H1 (cell line): ENCODE data around the gene FAM3B. TPM values are rescaled to one million over a fixed set of nuclear protein-coding genes. Genes with fewer than 3 reads are reported as not detected.
A peak's percentile ranks its signal among the peaks of the same experiment; 100 is the strongest.

Experiments
- CTCF ChIA-PET: fragments of 300-600 bp; sonication (Branson Sonifier 250); formaldehyde crosslinking; loops from one replicate; lab custom pipeline; 2021; ENCODE audit not compliant: partially characterized antibody; lab: Charles Lee
- POLR2A ChIA-PET: fragments of 300-600 bp; sonication (Branson Sonifier 250); formaldehyde crosslinking; loops from one replicate; lab custom pipeline; 2021; ENCODE audit warnings: inconsistent platforms; ENCODE audit not compliant: partially characterized antibody; lab: Charles Lee
- DNase-seq, 2 experiments: peaks; one replicate each; pipeline versions ENCODE4 v3.0.0 to v3.0.0-alpha.2; 2010 to 2022; ENCODE audit warnings: low spot score in 2 of 2, low read depth in 1 of 2, mixed read lengths in 1 of 2
- FAIRE-seq: peaks from 2 replicates; lab custom pipeline; 2011; peaks lifted over from hg19 to GRCh38; lab: Jason Lieb, UNC
- H2AFZ ChIP-seq: 2 replicates; pipeline ENCODE4 v1.8.1; 2012; ENCODE audit warnings: low read length, inconsistent platforms
- H2AK5ac ChIP-seq: 2 replicates; pipeline ENCODE4 v1.6.1; 2013; ENCODE audit warnings: low read depth, low read length
- H2BK120ac ChIP-seq: replicated peaks from 2 replicates; pipeline ENCODE3; 2013; ENCODE audit warnings: low read depth, low read length, inconsistent platforms
- H2BK12ac ChIP-seq: 2 replicates; pipeline ENCODE4 v1.6.1; 2013; ENCODE audit warnings: low read depth, low read length
- H2BK15ac ChIP-seq: 2 replicates; pipeline ENCODE4 v1.6.1; 2013; ENCODE audit warnings: low read length
- H2BK20ac ChIP-seq: 2 replicates; pipeline ENCODE4 v1.6.1; 2013; ENCODE audit warnings: low read length
- H2BK5ac ChIP-seq: 2 replicates; pipeline ENCODE4 v1.6.1; 2013; ENCODE audit warnings: low read depth, low read length
- H3K14ac ChIP-seq: 2 replicates; pipeline ENCODE4 v1.6.1; 2013; ENCODE audit warnings: inconsistent platforms; ENCODE audit not compliant: insufficient read length
- H3K18ac ChIP-seq: 2 replicates; pipeline ENCODE4 v1.6.1; 2013; ENCODE audit warnings: low read length; ENCODE audit errors: extremely low read depth
- H3K23ac ChIP-seq: 2 replicates; pipeline ENCODE4 v1.6.1; 2013; ENCODE audit warnings: inconsistent platforms; ENCODE audit not compliant: insufficient read length
- H3K23me2 ChIP-seq: 2 replicates; pipeline ENCODE4 v1.6.1; 2013; ENCODE audit warnings: low read depth, low read length
- H3K27ac ChIP-seq: 2 replicates; pipeline ENCODE4 v1.6.1; 2011; ENCODE audit warnings: low read depth, low read length, inconsistent platforms
- H3K27me3 ChIP-seq, 4 experiments: replicated peaks in 1 of 4; 1 replicate in 1 of 4; 2 replicates in 3 of 4; pipeline versions ENCODE4 v1.6.1 to v1.8.1; 2011 to 2013; ENCODE audit warnings: low read length in 3 of 4, mild to moderate bottlenecking in 3 of 4, inconsistent platforms in 2 of 4, mixed read lengths in 2 of 4, moderate library complexity in 1 of 4; ENCODE audit not compliant: control insufficient read depth in 3 of 4, insufficient read depth in 3 of 4; ENCODE audit errors: extremely low read depth in 1 of 4
- H3K36me3 ChIP-seq, 4 experiments: 2 replicates each; pipeline versions ENCODE4 v1.6.1 to v1.8.1; 2011 to 2013; ENCODE audit warnings: mild to moderate bottlenecking in 4 of 4, low read length in 3 of 4, moderate library complexity in 2 of 4, control low read depth in 1 of 4, inconsistent platforms in 1 of 4; ENCODE audit not compliant: insufficient read depth in 4 of 4, control insufficient read depth in 2 of 4
- H3K4ac ChIP-seq: replicated peaks from 2 replicates; pipeline ENCODE3; 2013; ENCODE audit warnings: low read length, low read depth, mixed read lengths, inconsistent platforms; ENCODE audit not compliant: insufficient read length
- H3K4me1 ChIP-seq, 4 experiments: replicated peaks in 1 of 4; 1 replicate in 1 of 4; 2 replicates in 3 of 4; pipeline versions ENCODE4 v1.6.1 to v1.8.1; 2011 to 2013; ENCODE audit warnings: low read length in 3 of 4, inconsistent platforms in 2 of 4, mixed read lengths in 1 of 4; ENCODE audit not compliant: insufficient read depth in 4 of 4, control insufficient read depth in 3 of 4
- H3K4me2 ChIP-seq, 2 experiments: 2 replicates each; pipeline versions ENCODE4 v1.6.1 to v1.8.1; 2011 to 2013; ENCODE audit warnings: low read depth in 2 of 2, low read length in 2 of 2, control low read depth in 1 of 2, inconsistent platforms in 1 of 2, mild to moderate bottlenecking in 1 of 2; ENCODE audit not compliant: insufficient read depth in 1 of 2
- H3K4me3 ChIP-seq, 4 experiments: fragments of 200-600, 300-600 bp in 1 of 4; sonication (generic), shearing (Covaris generic), sonication (Bioruptor Twin) in 1 of 4; 2 replicates each; pipeline versions ENCODE4 v1.5.1 to v1.8.1; 2011 to 2016; ENCODE audit warnings: low read length in 4 of 4, low read depth in 3 of 4, control low read depth in 2 of 4, inconsistent platforms in 2 of 4, mild to moderate bottlenecking in 2 of 4, mixed read lengths in 1 of 4, moderate library complexity in 1 of 4; ENCODE audit not compliant: insufficient read depth in 2 of 4; ENCODE audit errors: extremely low read depth in 1 of 4
- H3K56ac ChIP-seq: replicated peaks from 2 replicates; pipeline ENCODE3; 2013; ENCODE audit warnings: low read depth, mild to moderate bottlenecking, mixed read lengths, low read length, inconsistent platforms; ENCODE audit not compliant: insufficient read length
- H3K79me1 ChIP-seq: 2 replicates; pipeline ENCODE4 v1.6.1; 2013; ENCODE audit warnings: low read depth, low read length, control low read depth
- H3K79me2 ChIP-seq, 2 experiments: 2 replicates each; pipeline versions ENCODE4 v1.6.1 to v1.8.1; 2012 to 2013; ENCODE audit warnings: low read length in 2 of 2, mild to moderate bottlenecking in 2 of 2, inconsistent platforms in 1 of 2; ENCODE audit not compliant: insufficient read depth in 2 of 2, control insufficient read depth in 1 of 2
- H3K9ac ChIP-seq, 4 experiments: replicated peaks in 1 of 4; 1 replicate in 1 of 4; 2 replicates in 3 of 4; pipeline versions ENCODE4 v1.6.1 to v1.8.1; 2011 to 2013; ENCODE audit warnings: low read depth in 3 of 4, low read length in 3 of 4, control low read depth in 2 of 4, mild to moderate bottlenecking in 2 of 4, moderate library complexity in 2 of 4, inconsistent platforms in 1 of 4; ENCODE audit errors: extremely low read depth in 1 of 4
- H3K9me3 ChIP-seq, 2 experiments: 2 replicates each; pipeline versions ENCODE4 v1.6.1 to v1.8.1; 2012 to 2013; ENCODE audit warnings: mild to moderate bottlenecking in 2 of 2, moderate library complexity in 2 of 2, control low read depth in 1 of 2, inconsistent platforms in 1 of 2, low read depth in 1 of 2, low read length in 1 of 2, mixed read lengths in 1 of 2; ENCODE audit not compliant: insufficient read depth in 2 of 2
- H4K20me1 ChIP-seq, 2 experiments: replicated peaks in 1 of 2; 2 replicates each; pipeline versions ENCODE3 to v1.8.1; 2011 to 2013; ENCODE audit warnings: inconsistent platforms in 2 of 2, low read length in 2 of 2, mild to moderate bottlenecking in 1 of 2; ENCODE audit not compliant: insufficient read depth in 2 of 2, control insufficient read depth in 1 of 2
- H4K5ac ChIP-seq: 2 replicates; pipeline ENCODE4 v1.6.1; 2013; ENCODE audit warnings: low read length, low read depth, mixed read lengths, inconsistent platforms; ENCODE audit not compliant: insufficient read length
- H4K8ac ChIP-seq: 2 replicates; pipeline ENCODE4 v1.8.0; 2013; ENCODE audit warnings: mild to moderate bottlenecking, moderate library complexity, low read length, inconsistent platforms; ENCODE audit not compliant: insufficient read depth; ENCODE audit errors: extremely low read depth
- H4K91ac ChIP-seq: replicated peaks from 2 replicates; pipeline ENCODE3; 2013; ENCODE audit warnings: low read length, mixed read lengths, inconsistent platforms; ENCODE audit not compliant: insufficient read length
- CHD2 ChIP-seq: IDR thresholded peaks from 2 replicates; pipeline ENCODE4 v1.6.1; 2012; ENCODE audit warnings: low read length, improper control_type of control experiment
- CTBP2 ChIP-seq: IDR thresholded peaks from 2 replicates; pipeline ENCODE4 v1.7.0; 2011; ENCODE audit warnings: borderline replicate concordance, mild to moderate bottlenecking, moderate library complexity, mixed read lengths, low read length; ENCODE audit not compliant: insufficient read depth, insufficient read length
- GABPA ChIP-seq: IDR thresholded peaks from 2 replicates; pipeline ENCODE4 v1.6.1; 2011; ENCODE audit warnings: mild to moderate bottlenecking, low read length, moderate library complexity, borderline replicate concordance; ENCODE audit not compliant: insufficient read depth
- MAX ChIP-seq: IDR thresholded peaks from 2 replicates; pipeline ENCODE4 v1.6.1; 2012; ENCODE audit warnings: inconsistent platforms
- NANOG ChIP-seq: IDR thresholded peaks from 2 replicates; pipeline ENCODE4 v1.6.1; 2011; ENCODE audit warnings: low read length, low read depth, mild to moderate bottlenecking, inconsistent platforms; ENCODE audit not compliant: insufficient read depth, poor library complexity, severe bottlenecking
- PHF8 ChIP-seq: fragments of 200-600 bp; sonication (generic); conservative IDR thresholded peaks from 2 replicates; pipeline ENCODE4 v1.7.1; 2012; ENCODE audit warnings: low read depth, mild to moderate bottlenecking, inconsistent platforms, low read length, moderate library complexity
- RAD21 ChIP-seq, 2 experiments: IDR thresholded peaks in 1 of 2; conservative IDR thresholded peaks in 1 of 2; 2 replicates each; pipeline ENCODE4 v1.6.1; 2011; ENCODE audit warnings: low read depth in 2 of 2, low read length in 2 of 2, improper control_type of control experiment in 1 of 2, inconsistent platforms in 1 of 2, mild to moderate bottlenecking in 1 of 2, moderate library complexity in 1 of 2
- RFX5 ChIP-seq: IDR thresholded peaks from 2 replicates; pipeline ENCODE4 v1.6.1; 2011; ENCODE audit warnings: low read depth, low read length, improper control_type of control experiment, borderline replicate concordance
- TAF7 ChIP-seq: optimal IDR thresholded peaks from 2 replicates; pipeline ENCODE3; 2011; ENCODE audit warnings: low read depth, mild to moderate bottlenecking, inconsistent platforms, low read length, moderate library complexity, borderline replicate concordance
- TEAD4 ChIP-seq: IDR thresholded peaks from 2 replicates; pipeline ENCODE4 v1.6.1; 2012; ENCODE audit warnings: low read depth, low read length, inconsistent platforms, mixed read lengths
- ZNF274 ChIP-seq: IDR thresholded peaks from 2 replicates; pipeline ENCODE4 v1.7.0; 2012; ENCODE audit warnings: low read length, borderline replicate concordance; ENCODE audit errors: extremely low read depth
- WGBS, 2 experiments: shearing (Covaris generic) in 1 of 2; methylation state at CpG; one replicate each; pipeline versions ENCODE4 v1.1.6 to v1.1.7; 2013 to 2015; ENCODE audit warnings: low lambda C conversion rate in 2 of 2, mixed read lengths in 2 of 2, inconsistent platforms in 1 of 2, low coverage in 1 of 2, missing lambda C conversion rate in 1 of 2; ENCODE audit not compliant: insufficient replicate concordance in 2 of 2, insufficient coverage in 1 of 2, insufficient read length in 1 of 2; ENCODE audit errors: extremely low coverage in 1 of 2, missing lambda C conversion rate in 1 of 2; 5-methylcytosine and 5-hydroxymethylcytosine counted together
- polyA plus RNA-seq, 7 experiments: library from polyadenylated mRNA; depleted of rRNA in 3 of 7; stranded (reverse) in 5 of 7; unstranded in 2 of 7; fragments of >200 nt in 5 of 7; fragments of 200-250 nt in 2 of 7; gene quantifications; 1 replicate in 5 of 7; 2 replicates in 1 of 7; 4 replicates in 1 of 7; pipeline versions ENCODE4 v1.2.1 to v1.2.3, GENCODE V29; 2011 to 2013; ENCODE audit warnings: missing spikeins in 2 of 7, mixed read lengths in 2 of 7
- total RNA-seq: library from RNA; stranded (reverse); fragmentation: NEBNext Ultra II Directional; extraction: Animal tissue kit (Norgen Biotek cat#: 25700); gene quantifications from 2 replicates; pipeline ENCODE4 v1.2.1, GENCODE V29; 2021

FAM3B gene
- total and polyA plus RNA-seq, 2 of the 8 experiments (the other 6 are each of a cell fraction or from before 2014, with no cell fraction given), result 2.0 TPM

DNA sequence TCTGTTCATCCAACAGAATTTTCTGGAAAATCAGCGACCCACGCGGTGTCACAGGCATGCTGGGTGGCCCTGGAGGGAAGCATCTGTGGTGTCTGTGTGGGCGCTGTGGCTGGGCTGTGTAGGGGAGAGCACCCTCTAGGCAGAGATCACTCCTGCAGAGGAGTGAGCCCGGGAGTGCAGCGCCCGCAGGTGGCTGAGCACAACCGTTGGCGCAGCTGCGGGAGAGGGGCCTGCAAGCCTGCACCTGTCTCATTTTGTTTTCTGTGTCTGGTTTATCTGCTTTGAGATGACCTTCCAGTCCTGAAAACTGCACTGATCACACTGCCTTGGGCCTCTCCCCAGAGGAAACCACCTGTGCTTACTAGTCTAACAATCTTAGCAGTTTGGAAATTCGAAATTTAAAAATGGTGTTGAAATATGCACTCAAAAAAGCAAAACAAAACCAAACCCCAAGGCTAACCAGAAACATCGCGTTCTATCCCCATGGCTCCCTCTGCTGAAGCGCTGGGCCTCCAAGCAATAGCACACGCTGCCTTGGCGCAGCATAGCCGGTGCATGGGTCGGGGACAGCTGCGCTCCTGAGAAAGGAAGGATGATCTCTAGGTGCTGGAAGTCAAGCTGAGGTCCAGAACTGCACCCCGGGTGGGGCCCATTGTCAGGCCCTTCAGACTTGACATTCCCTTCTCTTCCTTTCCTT lies 4.8 kb downstream of the FAM3B start:
- no peak overlapping the region for H3K23ac ChIP-seq
- TF ChIP-seq CHD2 (no peak), PHF8 (no peak), NANOG (no peak), GABPA (no peak), RFX5 (no peak), CTBP2 (no peak), TAF7 (no peak), ZNF274 (no peak), RAD21 (IDR thresholded peaks at IDR 0.05 in 1 of 2, conservative IDR thresholded peaks at IDR 0.05 in 1 of 2; ENCODE audit: low read depth in 2 of 2, low read length in 2 of 2) (no peak), TEAD4 (no peak), MAX (no peak)
- H3K4me3 ChIP-seq, result no peak overlapping the region
- peaks cover 7% of the 10 kb centered on the region; the same call in 1 of the 2 replicates for H3K23me2 ChIP-seq
- FAIRE-seq, result no peak
- peak overlapping the region; percentile 29; the same call in 1 of the 2 replicates for H4K8ac ChIP-seq
- no peak overlapping the region for H3K4me2 ChIP-seq
- H2BK5ac ChIP-seq, result no peak overlapping the region
- H2BK12ac ChIP-seq, result no peak overlapping the region
- no peaks in the 10 kb centered on the region for H3K79me2 ChIP-seq
- H4K91ac ChIP-seq, result no peak overlapping the region
- no peak overlapping the region for H3K18ac ChIP-seq
- no peak overlapping the region for H2AK5ac ChIP-seq
- DNase-seq, result no peak
- H3K36me3 ChIP-seq, result no peaks in the 10 kb centered on the region
- H2BK15ac ChIP-seq, result no peak overlapping the region
- no peak overlapping the region for H2AFZ ChIP-seq
- H3K9me3 ChIP-seq, result no peaks in the 10 kb centered on the region
- H3K27me3 ChIP-seq, result peaks cover 0 to 7% (median under 1%) of the 10 kb centered on the region in 4 experiments; a peak in 3 of 7 replicates
- no peak overlapping the region for H4K5ac ChIP-seq
- no peak overlapping the region for H2BK20ac ChIP-seq
- POLR2A ChIA-PET, result no interaction called here
- 92% methylated on average over 20 of the region's 20 CpGs; no CpG with 5 or more reads in 1 of the 2 experiments for WGBS, 2 experiments
- H3K27ac ChIP-seq, result no peak overlapping the region
- no peaks in the 10 kb centered on the region for H3K79me1 ChIP-seq
- H4K20me1 ChIP-seq, result no peaks in the 10 kb centered on the region
- CTCF ChIA-PET, result interaction anchor here (1.2 to 3.8 kb wide), 2 partner anchors 38 to 103 kb away, joined by 4 to 23 read pairs; no protein-coding TSS in a partner anchor
- no peak overlapping the region for H2BK120ac ChIP-seq
- no peak overlapping the region for H3K9ac ChIP-seq
- H3K4ac ChIP-seq, result no peak overlapping the region
- H3K14ac ChIP-seq, result no peak overlapping the region
- peaks cover 0 to 8% (median 1%) of the 10 kb centered on the region in 4 experiments; a peak in 5 of 7 replicates for H3K4me1 ChIP-seq
- H3K56ac ChIP-seq, result no peak overlapping the region
